ENCODE measurements around the gene POPDC3.

The POPDC3 gene

GRCh38 chr6:105136431-105137350 lies 43.1 kb downstream of the POPDC3 start:
- DNase-seq: peak; percentile 5

DNA sequence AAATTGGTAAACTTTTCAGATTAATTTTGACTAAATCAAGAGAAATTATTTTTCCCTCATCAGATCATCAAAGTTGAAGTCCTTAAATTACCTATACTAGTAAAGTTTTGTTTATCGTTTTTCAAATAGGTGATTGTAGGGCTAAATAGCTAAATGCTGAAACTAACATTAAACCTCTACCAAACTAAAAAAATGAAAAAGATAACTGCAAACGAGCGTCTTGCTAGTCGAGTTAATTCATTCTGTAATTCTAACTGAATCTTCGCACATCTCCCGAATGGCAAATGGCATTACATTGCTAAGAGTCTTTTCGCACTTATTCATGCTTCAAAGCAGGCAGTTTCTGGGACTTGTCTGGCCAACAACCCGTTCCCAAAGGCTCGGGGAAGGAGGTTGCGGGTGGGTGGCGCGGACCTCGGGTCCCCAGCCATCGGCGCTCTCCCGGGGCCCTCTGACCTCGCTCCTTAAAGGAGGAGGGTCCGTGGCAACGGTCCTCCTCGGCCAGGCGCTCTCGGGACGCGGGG lies 43.8 kb downstream of the POPDC3 start:
- DNase-seq: no peak

GRCh38 chr6:105135056-105135455 lies 44.8 kb downstream of the POPDC3 start:
- no peak for DNase-seq

DNA sequence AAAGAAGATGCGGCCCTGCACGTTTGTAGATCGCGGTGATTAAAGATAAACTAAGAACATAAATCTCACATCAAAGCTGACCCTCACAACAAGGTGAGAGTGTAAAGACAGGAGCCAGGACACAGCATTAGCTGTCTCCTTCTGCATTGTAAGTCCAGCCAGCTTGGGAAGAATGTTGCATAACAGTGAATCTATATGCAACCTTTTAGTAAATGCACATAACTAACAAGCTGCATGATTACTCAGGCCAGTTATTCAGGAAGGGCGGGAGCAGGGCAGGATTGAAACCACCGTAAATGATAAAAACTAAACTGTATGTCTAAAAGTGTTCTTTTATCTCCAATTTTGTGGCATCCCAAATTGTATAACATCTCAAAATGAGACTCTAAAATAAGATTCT lies 57.1 kb downstream of the POPDC3 start:
- DNase-seq: no peak

DNA sequence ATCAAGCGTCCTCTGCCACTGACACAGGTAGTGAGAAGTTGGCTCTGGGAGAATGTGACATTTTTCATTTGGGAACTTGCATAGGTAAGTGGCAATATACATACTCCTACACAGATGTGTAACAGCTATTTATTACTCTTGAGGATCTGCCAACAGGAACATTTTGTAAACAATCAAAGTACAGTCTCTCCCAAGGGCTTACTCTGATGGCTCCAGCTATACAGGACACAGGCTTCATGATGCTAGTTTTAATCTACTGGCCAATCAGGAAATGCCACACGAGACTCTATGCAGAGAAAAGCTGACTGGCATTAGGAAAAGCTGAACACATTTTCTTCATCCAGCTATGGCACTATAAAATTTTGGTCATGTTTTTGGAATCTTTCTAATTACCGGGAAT lies 57.8 kb downstream of the POPDC3 start:
- no peak for DNase-seq

- no peak for DNase-seq
Observed at GRCh38 chr6:105120570-105120969, 59.2 kb downstream of the POPDC3 start.

GRCh38 chr6:105116150-105116549 lies 63.7 kb downstream of the POPDC3 start:
- no peak for DNase-seq

GRCh38 chr6:105113422-105113821 lies 66.4 kb downstream of the POPDC3 start:
- DNase-seq: no peak

GRCh38 chr6:105112577-105112976 lies 67.2 kb downstream of the POPDC3 start:
- DNase-seq: no peak

- no peak for DNase-seq
Observed at GRCh38 chr6:105111871-105112270, 67.9 kb downstream of the POPDC3 start.

DNA sequence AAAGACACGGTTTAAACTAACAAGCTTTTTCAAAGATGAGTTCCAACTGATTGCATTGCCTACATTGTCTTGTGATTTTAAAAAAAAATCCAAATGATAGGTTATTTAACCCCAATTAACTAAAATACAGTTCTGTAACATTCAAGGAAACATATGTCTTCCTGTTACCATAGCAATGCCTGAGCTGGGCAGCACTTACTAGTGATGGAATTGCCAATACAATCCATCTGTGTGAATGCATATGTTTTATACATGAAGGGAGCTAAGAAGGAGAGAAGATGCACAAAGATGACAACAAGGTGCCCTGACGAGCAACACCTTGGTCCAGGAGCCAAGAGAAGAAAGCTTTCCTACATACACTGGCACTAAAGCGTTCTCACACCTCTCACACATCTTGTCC lies 68.7 kb downstream of the POPDC3 start:
- DNase-seq: no peak

DNA sequence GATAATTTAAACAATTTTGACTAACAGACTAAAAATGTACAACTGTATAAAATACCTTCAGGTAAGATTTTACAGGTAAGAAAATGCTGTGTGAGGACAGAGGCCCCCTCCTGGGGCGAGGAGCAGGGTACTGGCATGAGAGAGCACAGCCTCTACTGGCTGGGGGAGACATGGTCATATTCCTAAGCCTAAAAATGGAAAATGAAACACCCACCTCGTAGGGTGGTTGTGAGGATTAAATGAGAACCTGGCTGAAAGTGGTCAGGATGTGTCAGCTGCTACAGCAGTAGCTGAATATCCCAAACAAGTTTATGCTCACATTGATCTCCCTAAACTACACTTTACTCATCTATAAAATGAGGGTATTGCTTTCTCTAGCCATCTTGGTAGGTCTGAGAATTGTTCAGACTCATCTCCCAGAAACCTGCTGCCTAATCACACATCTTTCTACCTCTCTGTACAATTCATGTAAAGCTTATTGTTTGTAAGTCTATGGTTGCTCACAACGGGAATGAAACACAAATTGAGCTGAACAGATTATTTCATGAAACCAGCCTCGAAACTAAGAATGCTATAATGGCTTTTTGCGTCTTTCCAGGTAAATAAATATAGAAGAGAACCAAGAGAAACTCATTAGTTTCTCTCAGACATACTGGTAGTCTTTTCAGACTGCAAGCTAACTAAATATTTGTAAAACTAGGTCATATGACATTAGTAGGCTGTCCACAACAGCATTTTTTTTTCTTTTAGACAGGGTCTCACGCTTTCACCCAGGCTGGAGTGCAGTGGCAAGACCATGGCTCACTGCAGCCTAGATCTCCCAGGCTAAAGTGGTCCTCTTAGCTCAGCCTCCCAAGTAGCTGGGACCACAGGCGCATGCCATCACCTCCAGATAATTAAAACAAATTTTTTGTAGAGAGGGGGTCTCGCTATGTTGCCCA lies 69.6 kb downstream of the POPDC3 start:
- DNase-seq: no peak

DNA sequence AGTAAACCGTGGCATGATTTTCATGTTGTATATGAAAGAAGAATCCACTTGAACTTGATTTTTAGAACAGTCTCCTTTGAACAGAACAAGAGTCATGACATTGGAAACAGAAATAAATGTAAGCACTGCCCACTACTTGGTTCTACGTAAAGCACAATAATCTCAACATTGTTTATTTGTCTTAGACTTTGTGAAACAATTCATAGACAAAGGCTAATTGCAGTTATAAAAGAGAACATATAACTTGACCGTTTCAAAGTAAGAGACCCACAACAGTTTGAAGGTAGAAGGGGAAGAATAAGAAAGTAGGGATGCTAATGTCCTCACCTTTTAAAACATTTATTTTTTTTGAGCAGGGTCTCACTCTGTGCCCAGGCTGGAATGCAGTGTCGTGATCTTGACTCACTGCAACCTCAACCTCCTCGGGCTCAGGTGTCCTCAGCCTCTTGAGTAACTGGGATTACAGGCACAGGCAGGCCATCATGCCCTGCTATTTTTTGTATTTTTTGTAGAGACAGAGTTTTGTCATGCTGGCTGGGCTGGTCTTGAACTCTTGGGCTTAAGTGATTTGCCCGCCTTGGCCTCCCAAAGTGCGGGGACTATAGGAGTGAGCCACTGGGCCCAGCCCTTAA lies 71.1 kb downstream of the POPDC3 start:
- DNase-seq: no peak
